VCaP (cell line): ENCODE results near the gene NDUFA6.

ENCODE experiments used
- H3K27ac ChIP-seq: fragments of 450-650 bp; 2 replicates; pipeline ENCODE4 v1.5.1; 2017
- CTCF ChIP-seq: fragments of 450-650 bp; conservative IDR thresholded peaks from 2 replicates; pipeline ENCODE4 v1.5.1; 2017; ENCODE audit warnings: mild to moderate bottlenecking, moderate library complexity

NDUFA6 gene

GRCh38 chr22:42069801-42070516 is 20.6 kb downstream of the NDUFA6 start:
- no peak for TF ChIP-seq CTCF
- peak overlapping the region; percentile 83 for H3K27ac ChIP-seq

- no peak for TF ChIP-seq CTCF
- H3K27ac ChIP-seq, result no peak overlapping the region
Observed at GRCh38 chr22:42068291-42068690, 22.3 kb downstream of the NDUFA6 start.

- no peak overlapping the region for H3K27ac ChIP-seq
- TF ChIP-seq CTCF, result no peak
Observed at GRCh38 chr22:42067671-42068251, 22.8 kb downstream of the NDUFA6 start.

- no peak overlapping the region for H3K27ac ChIP-seq
- no peak for TF ChIP-seq CTCF
Observed at GRCh38 chr22:42066937-42067336, 23.6 kb downstream of the NDUFA6 start.

GRCh38 chr22:42066126-42066761 is 24.3 kb downstream of the NDUFA6 start:
- H3K27ac ChIP-seq, result no peak overlapping the region

GRCh38 chr22:42065438-42066125 is 25.0 kb downstream of the NDUFA6 start:
- no peak overlapping the region for H3K27ac ChIP-seq
- TF ChIP-seq CTCF, result no peak

More at GRCh38 chr22:42066126-42066761, 24.3 kb downstream of the NDUFA6 start:
- TF ChIP-seq CTCF, result no peak

GRCh38 chr22:42064629-42065028 is 25.9 kb downstream of the NDUFA6 start:
- no peak for TF ChIP-seq CTCF
- no peak overlapping the region for H3K27ac ChIP-seq
